CD4-positive, alpha-beta T cell treated with Interleukin-15 for 4 hours (primary cell): ENCODE data around the gene DMP1.

Source experiments
- DNase-seq: peaks from one replicate; pipeline ENCODE4 v3.0.0-alpha.2; 2020; ENCODE audit warnings: low spot score

Gene DMP1, protein sequence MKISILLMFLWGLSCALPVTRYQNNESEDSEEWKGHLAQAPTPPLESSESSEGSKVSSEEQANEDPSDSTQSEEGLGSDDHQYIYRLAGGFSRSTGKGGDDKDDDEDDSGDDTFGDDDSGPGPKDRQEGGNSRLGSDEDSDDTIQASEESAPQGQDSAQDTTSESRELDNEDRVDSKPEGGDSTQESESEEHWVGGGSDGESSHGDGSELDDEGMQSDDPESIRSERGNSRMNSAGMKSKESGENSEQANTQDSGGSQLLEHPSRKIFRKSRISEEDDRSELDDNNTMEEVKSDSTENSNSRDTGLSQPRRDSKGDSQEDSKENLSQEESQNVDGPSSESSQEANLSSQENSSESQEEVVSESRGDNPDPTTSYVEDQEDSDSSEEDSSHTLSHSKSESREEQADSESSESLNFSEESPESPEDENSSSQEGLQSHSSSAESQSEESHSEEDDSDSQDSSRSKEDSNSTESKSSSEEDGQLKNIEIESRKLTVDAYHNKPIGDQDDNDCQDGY

GRCh38 chr4:87649980-87650379 lies at the start of gene DMP1:
TSS of gene DMP1 (plus strand) at chr4:87650280. CDS start at chr4:87656493, 6,213 bp downstream.
- no peak for DNase-seq

- DNase-seq: no peak
Observed at GRCh38 chr4:87601361-87601760, 48.7 kb upstream of the DMP1 start.

DNA sequence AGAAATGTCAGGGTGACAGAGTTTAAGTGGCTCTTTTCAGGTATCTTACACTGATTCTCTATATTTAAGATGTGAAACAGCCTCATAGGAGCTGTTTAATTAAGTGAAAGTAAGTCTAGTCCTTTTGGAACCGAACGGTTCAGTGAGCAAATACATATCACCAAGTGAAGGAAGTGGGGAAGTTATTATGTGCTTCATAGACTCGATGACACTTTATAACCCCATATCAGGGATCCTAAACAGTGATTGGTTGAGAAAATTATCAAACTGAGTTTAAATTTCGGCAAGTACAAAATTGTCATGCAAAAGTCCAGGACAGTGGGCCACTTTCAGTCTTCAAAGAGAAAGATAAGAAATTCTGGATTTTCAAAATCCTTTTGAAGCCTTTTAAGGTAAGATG lies 41.9 kb upstream of the DMP1 start, which contains the start of gene DSPP:
TSS of gene DSPP (plus strand) at position 301 of the 400 bp plus-strand sequence. CDS start 2,380 bp downstream, outside the sequence.
- DNase-seq: no peak

- no peak for DNase-seq
Observed at GRCh38 chr4:87614292-87614890, 35.7 kb upstream of the DMP1 start.

- no peak for DNase-seq
Observed at GRCh38 chr4:87616268-87616667, 33.8 kb upstream of the DMP1 start.

- DNase-seq: no peak
Observed at GRCh38 chr4:87620086-87620485, 30.0 kb upstream of the DMP1 start.

GRCh38 chr4:87620491-87620890 lies 29.6 kb upstream of the DMP1 start:
- DNase-seq: no peak

- no peak for DNase-seq
Observed at GRCh38 chr4:87622303-87622702, 27.8 kb upstream of the DMP1 start.

DNA sequence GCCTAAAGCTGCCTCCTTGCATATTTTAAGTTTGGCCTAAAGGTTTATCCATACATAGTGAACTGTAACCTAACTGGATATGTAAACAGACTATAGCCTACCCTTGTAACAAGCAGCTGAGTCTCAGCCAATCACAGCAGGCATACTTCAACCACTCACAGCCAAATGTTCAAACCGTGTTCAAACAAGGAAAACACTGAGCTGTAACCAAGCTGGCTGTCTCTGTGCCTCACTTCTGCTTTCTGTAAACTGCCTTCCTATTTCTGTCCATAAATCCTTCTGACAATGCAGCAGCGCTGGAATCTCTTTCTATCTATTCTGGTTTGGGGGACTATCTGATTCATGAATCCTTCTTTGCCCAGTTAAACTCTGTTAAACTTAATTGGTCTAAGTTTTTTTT lies 25.4 kb upstream of the DMP1 start:
- DNase-seq: no peak

DNA sequence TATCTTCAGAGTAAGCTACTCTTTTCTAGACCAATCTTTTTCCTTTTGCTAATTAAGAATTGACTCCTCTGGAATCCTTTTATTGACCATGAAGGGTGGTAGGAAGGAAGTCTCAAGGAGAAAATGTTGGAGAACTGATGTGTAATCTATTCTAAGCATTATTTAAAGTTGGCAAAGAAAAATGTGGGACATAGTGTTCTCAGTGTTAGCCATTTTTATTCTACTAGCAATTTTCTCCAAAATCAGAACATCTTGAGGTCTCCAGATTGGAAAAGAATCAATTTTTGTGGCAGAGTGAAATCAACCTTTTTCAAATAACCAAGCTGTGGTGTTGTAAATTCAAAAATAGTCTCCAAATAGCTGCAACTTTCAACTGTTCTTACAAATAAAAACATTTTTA lies 18.4 kb upstream of the DMP1 start:
- no peak for DNase-seq

GRCh38 chr4:87632469-87632868 lies 17.6 kb upstream of the DMP1 start:
- DNase-seq: no peak

DNA sequence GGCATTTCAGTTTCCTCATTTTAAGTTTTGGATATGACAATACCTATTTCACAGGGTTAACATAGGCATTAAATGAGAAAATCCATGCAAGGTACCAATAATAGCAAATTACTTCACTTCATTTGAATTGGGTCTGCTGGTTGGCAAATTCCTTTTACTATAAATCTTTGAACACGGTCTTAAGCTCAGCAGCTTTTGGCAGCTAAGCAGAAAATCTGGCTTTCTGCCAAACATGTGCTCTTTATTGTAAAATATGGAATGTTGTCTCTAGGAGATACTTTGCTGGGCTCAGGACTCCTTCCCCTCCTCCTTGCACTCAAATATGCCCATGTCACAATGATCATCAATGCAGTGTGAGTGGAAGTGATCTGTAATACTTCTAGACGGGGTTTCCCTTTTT lies 16.8 kb upstream of the DMP1 start:
- no peak for DNase-seq

GRCh38 chr4:87644286-87644685 lies 5.8 kb upstream of the DMP1 start:
- DNase-seq: no peak

DNA sequence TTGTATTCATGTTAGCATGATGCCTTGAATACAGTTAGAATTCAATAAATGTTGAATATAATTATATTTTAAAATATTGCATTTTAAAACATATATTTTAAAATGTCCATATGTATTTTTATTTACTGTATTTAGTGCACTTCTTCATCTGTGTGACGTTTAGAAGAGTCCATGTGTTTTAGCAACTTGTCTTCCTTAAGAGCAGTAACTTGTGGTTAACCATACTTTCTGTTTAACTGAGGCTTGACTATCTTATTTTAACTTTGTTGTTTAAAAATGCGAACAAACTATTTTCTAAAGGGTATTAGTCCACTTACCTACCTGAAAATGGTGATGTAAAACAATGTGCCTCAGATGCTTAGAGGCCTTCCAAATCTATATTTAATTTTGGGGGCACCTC lies 858 bp downstream of the DMP1 start:
- DNase-seq: no peak

GRCh38 chr4:87651941-87652340 lies 1.9 kb downstream of the DMP1 start:
- DNase-seq: no peak

- DNase-seq: no peak
Observed at GRCh38 chr4:87654487-87655044, 4.5 kb downstream of the DMP1 start.

GRCh38 chr4:87657525-87657924 lies 7.4 kb downstream of the DMP1 start:
- no peak for DNase-seq

DNA sequence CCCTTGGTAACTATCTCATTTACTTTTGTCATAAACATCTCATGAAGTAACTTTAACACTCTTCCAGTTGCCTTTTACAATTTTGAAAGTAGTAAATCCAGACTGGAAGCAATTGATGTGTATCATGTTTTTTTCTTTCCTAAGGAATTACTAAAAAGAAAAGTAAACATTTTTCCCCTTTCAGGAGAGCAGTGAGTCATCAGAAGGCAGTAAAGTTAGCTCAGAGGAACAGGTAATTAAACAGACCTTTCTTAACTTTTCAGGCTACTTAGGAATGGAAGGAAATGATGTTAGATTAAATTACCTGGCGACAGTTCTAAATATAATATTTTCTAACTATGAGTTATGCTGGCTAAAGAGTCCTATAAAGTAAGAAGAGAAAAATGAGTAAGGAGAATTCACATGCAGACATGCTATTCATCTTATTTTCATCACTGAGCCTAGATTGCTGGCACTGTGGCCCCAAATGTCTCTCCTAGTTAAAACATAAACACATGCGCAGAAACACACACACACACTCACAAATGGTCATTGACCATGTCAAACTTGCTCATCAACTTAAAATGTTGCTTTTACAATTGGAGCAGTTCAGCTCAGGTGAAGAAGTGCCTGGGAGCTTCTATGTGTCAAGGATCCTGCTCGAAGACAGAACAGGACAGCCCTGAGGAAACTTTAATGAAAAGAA lies 9.3 kb downstream of the DMP1 start:
- no peak for DNase-seq

DNA sequence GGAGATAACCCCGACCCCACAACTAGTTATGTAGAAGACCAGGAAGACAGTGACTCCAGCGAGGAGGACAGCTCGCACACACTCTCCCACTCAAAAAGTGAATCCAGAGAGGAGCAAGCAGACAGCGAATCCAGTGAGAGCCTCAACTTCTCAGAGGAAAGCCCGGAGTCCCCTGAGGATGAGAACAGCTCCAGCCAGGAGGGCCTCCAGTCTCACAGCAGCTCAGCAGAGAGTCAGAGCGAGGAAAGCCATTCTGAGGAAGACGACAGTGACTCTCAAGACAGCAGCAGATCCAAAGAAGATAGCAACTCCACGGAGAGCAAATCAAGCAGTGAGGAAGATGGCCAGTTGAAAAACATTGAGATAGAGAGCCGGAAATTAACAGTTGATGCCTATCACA lies 12.8 kb downstream of the DMP1 start:
- no peak for DNase-seq

- no peak for DNase-seq
Observed at GRCh38 chr4:87669373-87669772, 19.3 kb downstream of the DMP1 start.

- no peak for DNase-seq
Observed at GRCh38 chr4:87677731-87678130, 27.7 kb downstream of the DMP1 start.

DNA sequence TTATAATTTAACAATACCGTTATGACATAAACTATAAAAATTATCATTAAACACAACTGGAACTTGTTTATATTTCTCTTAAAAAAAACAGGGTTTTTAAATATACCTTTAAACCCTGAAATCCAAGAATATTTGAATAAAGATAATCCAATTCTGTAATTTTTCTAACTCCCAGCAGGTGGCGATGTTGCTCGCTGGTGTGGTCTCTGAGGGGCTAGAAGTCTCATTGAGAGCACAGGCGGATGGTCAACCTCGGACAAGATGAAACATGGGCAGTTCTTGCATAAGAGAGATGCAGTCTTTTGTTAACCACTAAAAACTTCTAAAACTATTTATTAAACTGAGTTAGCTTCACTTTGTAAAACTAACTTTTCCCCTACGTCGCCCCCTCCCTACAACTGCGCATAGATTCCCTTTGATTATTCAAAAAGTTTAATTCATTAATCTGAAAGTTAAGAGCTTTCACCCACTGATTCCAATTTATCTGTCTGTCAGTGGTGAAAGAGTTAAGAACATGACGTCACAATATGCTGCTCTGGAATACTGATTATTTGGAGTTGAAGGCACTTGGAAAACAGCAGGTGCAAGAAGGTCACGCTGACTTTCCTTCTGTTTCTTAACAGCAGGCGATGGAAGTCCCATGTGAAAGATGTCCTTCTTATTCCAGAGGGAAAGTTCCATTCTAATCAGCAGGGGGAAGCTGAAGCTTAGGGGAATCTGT lies 29.5 kb downstream of the DMP1 start:
- DNase-seq: peak; percentile 18
